ENCODE data around the gene TOP1. TPM values are rescaled to one million over a fixed set of nuclear protein-coding genes. Genes with fewer than 3 reads are reported as not detected.
A peak's percentile ranks its signal among the peaks of the same experiment; 100 is the strongest.

The TOP1 gene
- total and polyA plus RNA-seq, 9 of the 15 experiments (the other 6 are each of a cell fraction or from before 2014, with no cell fraction given): 26.4 to 127 (median 39.6) TPM

DNA sequence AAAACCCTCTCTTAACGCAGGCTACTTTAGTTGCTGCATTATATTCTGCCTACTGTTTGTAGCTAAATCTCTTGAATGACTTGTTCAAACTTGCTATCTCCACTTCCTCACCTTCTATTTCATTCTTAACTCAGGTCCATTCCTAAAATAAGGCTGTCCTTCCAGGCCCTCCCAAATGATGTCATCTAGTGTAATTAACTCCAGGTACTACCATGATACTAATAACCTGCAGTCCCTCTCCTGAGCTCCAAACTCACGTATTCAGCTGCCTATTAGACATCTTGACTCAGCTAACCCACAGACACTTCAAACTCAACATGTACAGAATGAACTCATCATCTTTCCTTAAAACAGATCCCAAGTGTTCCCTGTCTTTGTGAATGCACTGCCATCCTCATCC, 10.5 kb upstream of the TOP1 start:
- BruUV-seq (replicated peaks): no TSS peak
- Histone ChIP-seq H3K27me3 (ENCODE audit: control insufficient read depth in 2 of 2, insufficient read depth in 2 of 2, low read length in 2 of 2) (no peaks in the 10 kb centered on the region), H2AFZ (ENCODE audit: low read depth, low read length) (peak overlapping the region; percentile 8; the same call in 1 of the 2 replicates), H3K36me3 (ENCODE audit: control insufficient read depth, insufficient read depth, low read length) (no peaks in the 10 kb centered on the region), H3K27ac (ENCODE audit: extremely low read depth, low read depth, low read length) (no peak overlapping the region), H3K4me3 (no peak overlapping the region), H3K9ac (ENCODE audit: insufficient read depth in 1 of 2, low read depth in 2 of 2, low read length in 2 of 2) (no peak overlapping the region), H3K79me2 (ENCODE audit: control insufficient read depth, insufficient read depth, low read length) (no peaks in the 10 kb centered on the region), H3K4me2 (ENCODE audit: insufficient read depth, low read length) (no peak overlapping the region), H3K9me1 (ENCODE audit: control insufficient read depth, insufficient read depth, low read length) (no peaks in the 10 kb centered on the region), H3K4me1 (replicated peaks in 1 of 2; ENCODE audit: control insufficient read depth in 2 of 2, insufficient read depth in 2 of 2, low read length in 2 of 2) (peaks cover under 1 to 4% of the 10 kb centered on the region in 2 experiments; a peak in 3 of 5 replicates), H3K9me3 (replicated peaks; ENCODE audit: control insufficient read depth, insufficient read depth, low read depth, low read length) (no peaks in the 10 kb centered on the region), H4K20me1 (replicated peaks; ENCODE audit: control insufficient read depth, insufficient read depth, low read length) (no peaks in the 10 kb centered on the region)
- CTCF ChIA-PET (ENCODE audit: low intra/inter-chr PET ratio): no interaction called here
- FAIRE-seq: no peak
- no peak for ATAC-seq
- in situ Hi-C loops (cut with MboI) (no loop called here), intact Hi-C loops (cut with micrococcal nuclease) (no loop called here)
- DNase-seq (ENCODE audit: extremely low read depth in 1 of 4, low spot score in 3 of 4): no peak
- TF ChIP-seq STAT5A (IDR thresholded peaks at IDR 0.05; ENCODE audit: borderline replicate concordance, low read length) (no peak), BCOR (IDR thresholded peaks at IDR 0.05) (no peak), FUS (optimal IDR thresholded peaks at IDR 0.05; ENCODE audit: low read depth, low read length) (no peak), FOXA1 (IDR thresholded peaks at IDR 0.05; ENCODE audit: borderline replicate concordance) (no peak), BCL6 (CRISPR knock-in tag; IDR thresholded peaks at IDR 0.05) (no peak), JUNB (CRISPR knock-in tag; conservative IDR thresholded peaks at IDR 0.05) (no peak), ZNF124 (CRISPR knock-in tag; IDR thresholded peaks at IDR 0.05) (no peak), MYBL2 (IDR thresholded peaks at IDR 0.05; ENCODE audit: low read depth) (no peak), MYBL2 (CRISPR knock-in tag; IDR thresholded peaks at IDR 0.05; ENCODE audit: borderline replicate concordance) (no peak), NR3C1 (CRISPR knock-in tag; IDR thresholded peaks at IDR 0.05) (no peak), NFIX (CRISPR knock-in tag; IDR thresholded peaks at IDR 0.05; ENCODE audit: low read depth) (no peak), NCOA1 (IDR thresholded peaks at IDR 0.05; ENCODE audit: low read depth) (no peak), ZNF143 (CRISPR knock-in tag; IDR thresholded peaks at IDR 0.05) (no peak), HMGN3 (IDR thresholded peaks at IDR 0.05; ENCODE audit: borderline replicate concordance, extremely low read depth, insufficient read length, low read depth, low read length) (no peak), ZNF551 (CRISPR knock-in tag; IDR thresholded peaks at IDR 0.05) (no peak)
- TF ChIP-seq, protein P1, sequence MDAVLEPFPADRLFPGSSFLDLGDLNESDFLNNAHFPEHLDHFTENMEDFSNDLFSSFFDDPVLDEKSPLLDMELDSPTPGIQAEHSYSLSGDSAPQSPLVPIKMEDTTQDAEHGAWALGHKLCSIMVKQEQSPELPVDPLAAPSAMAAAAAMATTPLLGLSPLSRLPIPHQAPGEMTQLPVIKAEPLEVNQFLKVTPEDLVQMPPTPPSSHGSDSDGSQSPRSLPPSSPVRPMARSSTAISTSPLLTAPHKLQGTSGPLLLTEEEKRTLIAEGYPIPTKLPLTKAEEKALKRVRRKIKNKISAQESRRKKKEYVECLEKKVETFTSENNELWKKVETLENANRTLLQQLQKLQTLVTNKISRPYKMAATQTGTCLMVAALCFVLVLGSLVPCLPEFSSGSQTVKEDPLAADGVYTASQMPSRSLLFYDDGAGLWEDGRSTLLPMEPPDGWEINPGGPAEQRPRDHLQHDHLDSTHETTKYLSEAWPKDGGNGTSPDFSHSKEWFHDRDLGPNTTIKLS (IDR thresholded peaks at IDR 0.05; ENCODE audit: borderline replicate concordance, low read depth): no peak
- 46% methylated on average over 2 of the region's 2 CpGs for WGBS (ENCODE audit: insufficient coverage, low coverage, missing lambda C conversion rate)
- POLR2A ChIA-PET: interaction anchor here (1.2 to 2.3 kb wide), 2 partner anchors 10 to 14 kb away, joined by 3 to 11 read pairs; partner anchors contain the start of gene TOP1
